Mesendoderm (in vitro differentiated cells): ENCODE measurements around the gene SSBP2.

Source experiments
- DNase-seq: peaks from one replicate; pipeline ENCODE4 v3.0.0; 2013
- H2AK5ac ChIP-seq: 2 replicates; pipeline ENCODE4 v1.6.1; 2013; ENCODE audit warnings: low read length, inconsistent platforms
- H2BK120ac ChIP-seq: 2 replicates; pipeline ENCODE4 v1.6.1; 2013; ENCODE audit warnings: low read depth, mild to moderate bottlenecking, low read length, moderate library complexity, mixed read lengths
- H2BK15ac ChIP-seq: replicated peaks from 2 replicates; pipeline ENCODE4 v1.6.1; 2013; ENCODE audit warnings: low read depth, mild to moderate bottlenecking, moderate library complexity
- H2BK5ac ChIP-seq: 2 replicates; pipeline ENCODE4 v1.6.1; 2013; ENCODE audit warnings: low read length, inconsistent platforms
- H3K18ac ChIP-seq: 2 replicates; pipeline ENCODE4 v1.6.1; 2013; ENCODE audit warnings: mild to moderate bottlenecking, low read length, mixed read lengths
- H3K23ac ChIP-seq: one replicate; pipeline ENCODE4 v1.6.1; 2013; ENCODE audit warnings: low read length
- H3K27ac ChIP-seq: 2 replicates; pipeline ENCODE4 v1.5.1; 2013; ENCODE audit warnings: low read depth, mild to moderate bottlenecking, inconsistent platforms, low read length, moderate library complexity
- H3K27me3 ChIP-seq: 2 replicates; pipeline ENCODE4 v1.6.1; 2013; ENCODE audit warnings: low read length, control low read depth, mild to moderate bottlenecking, inconsistent platforms; ENCODE audit not compliant: insufficient read depth, poor library complexity
- H3K36me3 ChIP-seq: 2 replicates; pipeline ENCODE4 v1.6.1; 2013; ENCODE audit warnings: low read length, inconsistent platforms; ENCODE audit not compliant: control insufficient read depth, insufficient read depth
- H3K4ac ChIP-seq: one replicate; pipeline ENCODE4 v1.6.1; 2013; ENCODE audit warnings: low read depth, mild to moderate bottlenecking, low read length, moderate library complexity
- H3K4me1 ChIP-seq: 2 replicates; pipeline ENCODE4 v1.6.1; 2013; ENCODE audit warnings: low read depth, low read length, inconsistent platforms; ENCODE audit not compliant: control insufficient read depth
- H3K4me2 ChIP-seq: 2 replicates; pipeline ENCODE4 v1.6.1; 2013; ENCODE audit warnings: low read length
- H3K4me3 ChIP-seq: 2 replicates; pipeline ENCODE4 v1.5.1; 2013; ENCODE audit warnings: mild to moderate bottlenecking, low read length
- H3K56ac ChIP-seq: one replicate; pipeline ENCODE4 v1.6.1; 2013; ENCODE audit warnings: low read length
- H3K79me1 ChIP-seq: 2 replicates; pipeline ENCODE4 v1.6.1; 2013; ENCODE audit warnings: low read length, inconsistent platforms
- H3K79me2 ChIP-seq: 2 replicates; pipeline ENCODE4 v1.6.1; 2013; ENCODE audit warnings: mild to moderate bottlenecking, low read length; ENCODE audit not compliant: control insufficient read depth, insufficient read depth
- H3K9ac ChIP-seq: 2 replicates; pipeline ENCODE4 v1.6.1; 2013; ENCODE audit warnings: low read length, inconsistent platforms
- H4K5ac ChIP-seq: one replicate; pipeline ENCODE4 v1.6.1; 2013; ENCODE audit warnings: low read length
- H4K8ac ChIP-seq: one replicate; pipeline ENCODE4 v1.6.1; 2013; ENCODE audit warnings: low read depth, mild to moderate bottlenecking, control low read depth, low read length, moderate library complexity
- WGBS: extraction: QIAGEN DNeasy Blood & Tissue Kit; methylation state at CpG from one replicate; pipeline ENCODE4 v1.1.7; 2013; ENCODE audit warnings: low lambda C conversion rate, missing lambda C conversion rate; ENCODE audit not compliant: insufficient coverage; ENCODE audit errors: extremely low coverage; 5-methylcytosine and 5-hydroxymethylcytosine counted together

The SSBP2 gene

GRCh38 chr5:81371354-81371876 is 379.5 kb downstream of the SSBP2 start:
- H3K27ac ChIP-seq, result no peak overlapping the region
- WGBS, result no CpG with 5 or more reads among the region's 2 CpGs
- H3K36me3 ChIP-seq, result no peaks in the 10 kb centered on the region
- H3K4me2 ChIP-seq, result no peak overlapping the region
- no peak overlapping the region for H2BK15ac ChIP-seq
- H2AK5ac ChIP-seq, result no peak overlapping the region
- no peaks in the 10 kb centered on the region for H3K4me1 ChIP-seq
- no peak overlapping the region for H4K8ac ChIP-seq
- no peak overlapping the region for H2BK120ac ChIP-seq
- H3K9ac ChIP-seq, result no peak overlapping the region
- no peak for DNase-seq
- no peak overlapping the region for H2BK5ac ChIP-seq
- no peaks in the 10 kb centered on the region for H3K79me2 ChIP-seq
- H4K5ac ChIP-seq, result no peak overlapping the region
- H3K4me3 ChIP-seq, result no peak overlapping the region
- no peak overlapping the region for H3K18ac ChIP-seq
- no peak overlapping the region for H3K4ac ChIP-seq
- H3K27me3 ChIP-seq, result no peaks in the 10 kb centered on the region
- no peak overlapping the region for H3K23ac ChIP-seq
- no peaks in the 10 kb centered on the region for H3K79me1 ChIP-seq
- H3K56ac ChIP-seq, result no peak overlapping the region

GRCh38 chr5:81370912-81371311 is 380.0 kb downstream of the SSBP2 start:
- no peak overlapping the region for H3K23ac ChIP-seq
- H3K79me2 ChIP-seq, result no peaks in the 10 kb centered on the region
- DNase-seq, result no peak
- no peak overlapping the region for H2BK15ac ChIP-seq
- no peak overlapping the region for H4K5ac ChIP-seq
- no peak overlapping the region for H2BK120ac ChIP-seq
- H3K27ac ChIP-seq, result no peak overlapping the region
- no peak overlapping the region for H3K9ac ChIP-seq
- no peak overlapping the region for H3K4me3 ChIP-seq
- H2BK5ac ChIP-seq, result no peak overlapping the region
- no peak overlapping the region for H4K8ac ChIP-seq
- H3K56ac ChIP-seq, result no peak overlapping the region
- no peak overlapping the region for H2AK5ac ChIP-seq
- no peaks in the 10 kb centered on the region for H3K36me3 ChIP-seq
- no peak overlapping the region for H3K18ac ChIP-seq
- H3K79me1 ChIP-seq, result no peaks in the 10 kb centered on the region
- H3K4ac ChIP-seq, result no peak overlapping the region
- no peak overlapping the region for H3K4me2 ChIP-seq
- no peaks in the 10 kb centered on the region for H3K27me3 ChIP-seq
- H3K4me1 ChIP-seq, result no peaks in the 10 kb centered on the region

GRCh38 chr5:81365541-81365940 is 385.4 kb downstream of the SSBP2 start:
- H2BK5ac ChIP-seq, result no peak overlapping the region
- H3K79me1 ChIP-seq, result no peaks in the 10 kb centered on the region
- no peak for DNase-seq
- no peak overlapping the region for H3K4me3 ChIP-seq
- no peaks in the 10 kb centered on the region for H3K4me1 ChIP-seq
- H2AK5ac ChIP-seq, result no peak overlapping the region
- H2BK15ac ChIP-seq, result no peak overlapping the region
- H2BK120ac ChIP-seq, result no peak overlapping the region
- H3K36me3 ChIP-seq, result no peaks in the 10 kb centered on the region
- H3K27ac ChIP-seq, result no peak overlapping the region
- no peak overlapping the region for H4K8ac ChIP-seq
- no peaks in the 10 kb centered on the region for H3K79me2 ChIP-seq
- H3K27me3 ChIP-seq, result no peaks in the 10 kb centered on the region
- H4K5ac ChIP-seq, result no peak overlapping the region
- no peak overlapping the region for H3K9ac ChIP-seq
- H3K56ac ChIP-seq, result no peak overlapping the region
- H3K23ac ChIP-seq, result no peak overlapping the region
- H3K4ac ChIP-seq, result no peak overlapping the region
- no peak overlapping the region for H3K18ac ChIP-seq
- no CpG with 5 or more reads among the region's 5 CpGs for WGBS
- H3K4me2 ChIP-seq, result no peak overlapping the region

DNA sequence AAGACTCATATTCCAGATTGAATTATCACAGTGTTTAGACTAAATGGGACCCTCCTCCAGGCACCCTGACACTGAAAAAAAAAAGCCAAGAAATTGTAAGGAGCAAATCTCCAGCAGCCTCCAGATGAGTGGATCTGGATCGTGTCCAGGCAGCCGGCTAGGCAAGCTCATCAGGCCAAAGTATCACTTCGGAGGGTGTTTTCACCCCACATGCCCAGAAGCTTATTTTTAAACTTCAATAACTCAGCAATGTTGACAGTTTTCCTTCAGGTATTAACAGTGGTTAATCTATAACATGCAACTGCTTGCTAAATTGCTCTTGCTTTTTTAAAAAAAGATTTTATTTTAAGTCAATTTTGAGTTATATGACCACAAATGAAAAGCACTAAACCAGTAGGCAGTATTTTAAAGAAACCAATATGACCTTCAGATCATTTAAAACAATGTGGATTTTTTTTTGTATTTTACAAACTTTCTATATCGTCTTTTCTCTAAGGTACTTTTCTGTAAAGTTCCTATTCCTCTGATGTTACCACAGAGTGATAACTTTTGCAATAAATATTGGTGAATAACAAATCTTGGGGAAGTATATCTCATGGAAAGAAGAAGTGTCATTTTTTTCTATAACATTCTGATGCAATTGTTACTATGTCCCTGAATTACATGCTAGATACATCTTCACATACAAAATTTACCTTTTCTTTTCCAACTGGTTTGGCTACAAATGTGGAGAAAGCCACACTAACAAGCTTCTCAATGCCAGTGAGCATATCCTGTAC is 387.6 kb downstream of the SSBP2 start:
- Histone ChIP-seq H2BK5ac (no peak overlapping the region), H2BK120ac (no peak overlapping the region), H3K27ac (no peak overlapping the region), H3K4me2 (no peak overlapping the region), H3K56ac (no peak overlapping the region), H3K4me1 (peaks cover 4% of the 10 kb centered on the region), H3K79me1 (no peaks in the 10 kb centered on the region), H4K5ac (no peak overlapping the region), H4K8ac (no peak overlapping the region), H3K18ac (no peak overlapping the region), H3K79me2 (no peaks in the 10 kb centered on the region), H2BK15ac (no peak overlapping the region), H3K9ac (no peak overlapping the region), H3K23ac (no peak overlapping the region), H3K27me3 (no peaks in the 10 kb centered on the region), H3K4me3 (no peak overlapping the region), H2AK5ac (no peak overlapping the region), H3K4ac (no peak overlapping the region), H3K36me3 (no peaks in the 10 kb centered on the region)
- WGBS, result no CpG with 5 or more reads among the region's 4 CpGs
- DNase-seq, result no peak
